ENCODE results near the gene SAMD14.
A peak's percentile ranks its signal among the peaks of the same experiment; 100 is the strongest.

Gene SAMD14

GRCh38 chr17:50120475-50121253, 9.3 kb downstream of the SAMD14 start:
- Histone ChIP-seq H3K27me3 (replicated peaks; ENCODE audit: control insufficient read depth, insufficient read depth, low read length, poor library complexity, severe bottlenecking) (no peaks in the 10 kb centered on the region), H3K4me1 (ENCODE audit: control insufficient read depth, insufficient read depth, low read length, poor library complexity, severe bottlenecking) (peaks cover 11% of the 10 kb centered on the region), H3K27ac (ENCODE audit: insufficient read depth, low read length, poor library complexity, severe bottlenecking) (no peak overlapping the region), H3K36me3 (ENCODE audit: control insufficient read depth, insufficient read depth, low read length) (no peaks in the 10 kb centered on the region), H3K9me3 (ENCODE audit: control insufficient read depth, low read length) (no peaks in the 10 kb centered on the region), H3K4me3 (ENCODE audit: insufficient read depth, low read depth, low read length, poor library complexity, severe bottlenecking) (no peak overlapping the region)
- no peak for DNase-seq

DNA sequence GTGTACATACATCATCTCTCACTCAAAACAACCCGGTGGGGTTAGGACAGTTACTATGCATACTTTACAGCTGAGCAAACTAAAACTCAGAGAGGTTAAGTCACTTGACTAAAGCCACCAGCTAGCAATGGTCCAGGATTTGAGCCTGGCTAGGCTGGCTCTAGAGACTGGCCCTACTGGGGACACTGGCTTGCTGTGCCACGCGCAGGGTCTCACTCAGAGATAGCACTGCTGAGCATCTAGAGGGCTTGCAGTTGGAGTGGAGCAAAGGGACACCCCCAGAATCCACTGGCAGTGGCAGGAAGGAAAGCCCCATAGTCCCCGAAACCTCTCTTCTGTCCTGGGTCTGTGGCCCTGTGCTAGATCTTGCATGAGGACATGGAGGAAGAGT, 11.1 kb downstream of the SAMD14 start:
- no peaks in the 10 kb centered on the region for H3K27me3 ChIP-seq (replicated peaks; ENCODE audit: control insufficient read depth, insufficient read depth, low read length, poor library complexity, severe bottlenecking)
- no peak for DNase-seq
- no peaks in the 10 kb centered on the region for H3K9me3 ChIP-seq (ENCODE audit: control insufficient read depth, low read length)
- peaks cover 11% of the 10 kb centered on the region for H3K4me1 ChIP-seq (ENCODE audit: control insufficient read depth, insufficient read depth, low read length, poor library complexity, severe bottlenecking)
- H3K4me3 ChIP-seq (ENCODE audit: insufficient read depth, low read depth, low read length, poor library complexity, severe bottlenecking): no peak overlapping the region
- H3K36me3 ChIP-seq (ENCODE audit: control insufficient read depth, insufficient read depth, low read length): no peaks in the 10 kb centered on the region
- H3K27ac ChIP-seq (ENCODE audit: insufficient read depth, low read length, poor library complexity, severe bottlenecking): no peak overlapping the region

DNA sequence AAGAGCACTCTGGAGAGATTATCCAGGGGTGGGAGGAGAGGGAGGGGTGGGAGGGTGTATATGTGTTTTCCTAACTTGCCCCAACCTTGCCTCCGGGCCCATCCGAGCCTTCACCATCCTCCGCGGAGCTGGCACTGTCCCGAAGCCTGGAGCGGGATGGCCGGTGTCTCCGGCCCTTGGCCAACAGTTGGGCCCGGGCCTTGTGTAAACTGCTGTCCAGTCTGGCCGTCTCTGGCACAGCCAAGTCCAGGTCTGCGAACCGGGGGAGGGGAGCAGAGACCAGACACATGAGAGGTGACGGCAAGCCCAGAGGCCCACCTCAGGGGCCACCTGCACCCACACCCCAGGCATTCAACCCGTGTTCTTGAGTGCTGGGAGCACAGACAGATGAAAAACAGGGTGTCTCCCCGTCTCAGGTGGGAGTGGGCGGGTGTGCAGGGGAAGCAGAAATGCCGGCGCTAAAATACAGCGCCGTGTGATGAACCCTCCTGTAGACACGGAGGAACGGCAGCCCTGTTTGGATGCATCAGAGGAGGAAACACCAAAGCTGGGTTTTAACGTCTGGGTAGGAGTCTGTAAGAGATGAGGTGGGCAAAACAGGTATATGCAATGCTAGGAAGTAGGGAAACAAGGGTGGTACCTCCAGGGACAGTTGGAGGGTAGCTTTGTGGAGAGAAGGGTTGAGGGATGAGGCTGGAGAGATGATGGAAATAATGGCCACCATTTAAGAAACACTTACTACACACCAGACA, 11.7 kb downstream of the SAMD14 start:
- H3K36me3 ChIP-seq (ENCODE audit: control insufficient read depth, insufficient read depth, low read length): no peaks in the 10 kb centered on the region
- no peak for DNase-seq
- no peaks in the 10 kb centered on the region for H3K9me3 ChIP-seq (ENCODE audit: control insufficient read depth, low read length)
- no peak overlapping the region for H3K27ac ChIP-seq (ENCODE audit: insufficient read depth, low read length, poor library complexity, severe bottlenecking)
- H3K4me3 ChIP-seq (ENCODE audit: insufficient read depth, low read depth, low read length, poor library complexity, severe bottlenecking): no peak overlapping the region
- no peaks in the 10 kb centered on the region for H3K27me3 ChIP-seq (replicated peaks; ENCODE audit: control insufficient read depth, insufficient read depth, low read length, poor library complexity, severe bottlenecking)
- peaks cover 11% of the 10 kb centered on the region for H3K4me1 ChIP-seq (ENCODE audit: control insufficient read depth, insufficient read depth, low read length, poor library complexity, severe bottlenecking)

DNA sequence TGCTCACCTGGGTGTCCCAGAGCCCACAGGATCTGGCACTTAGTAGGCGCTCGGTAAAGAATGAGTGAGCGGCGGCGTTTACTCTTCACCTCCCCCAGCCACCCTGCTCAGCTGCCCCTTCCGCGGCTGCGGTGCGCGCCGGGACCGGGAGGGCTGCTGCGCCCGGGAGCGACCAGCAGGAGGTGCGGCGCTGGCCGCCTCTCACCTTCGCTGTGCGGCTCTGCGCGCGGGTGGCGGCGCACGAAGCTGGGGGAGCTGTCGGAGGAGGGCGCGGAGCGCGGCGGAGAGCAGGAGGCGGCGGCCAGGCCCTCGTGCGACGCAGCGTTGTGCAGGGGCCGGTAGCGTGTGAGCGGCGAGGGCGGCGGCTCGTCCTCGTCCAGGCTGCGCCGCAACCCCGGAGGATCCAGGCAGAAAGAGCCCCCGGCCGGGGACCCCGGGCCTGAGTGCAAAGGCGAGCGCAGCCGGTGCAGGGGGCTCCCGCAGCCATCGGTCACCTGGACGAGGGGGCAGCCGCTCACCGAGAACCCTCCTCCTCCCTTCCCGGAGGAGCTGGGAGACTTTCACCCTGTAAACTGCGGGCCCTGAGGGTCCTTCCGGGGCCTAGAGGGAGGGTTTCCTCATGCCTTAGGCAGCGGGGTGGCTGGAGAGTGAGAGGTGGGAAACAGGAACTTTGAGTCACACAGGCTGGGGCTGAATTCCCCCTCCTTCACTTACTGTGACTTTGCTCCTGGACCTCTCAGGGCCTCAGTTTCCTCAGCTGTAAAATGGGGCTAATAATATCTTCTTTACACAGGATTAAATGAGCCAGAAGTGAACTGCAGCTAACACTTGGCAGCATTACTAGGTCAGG, 12.5 kb downstream of the SAMD14 start:
- Histone ChIP-seq H3K9me3 (ENCODE audit: control insufficient read depth, low read length) (no peaks in the 10 kb centered on the region), H3K36me3 (ENCODE audit: control insufficient read depth, insufficient read depth, low read length) (no peaks in the 10 kb centered on the region), H3K4me3 (ENCODE audit: insufficient read depth, low read depth, low read length, poor library complexity, severe bottlenecking) (peak overlapping the region; percentile 45), H3K27ac (ENCODE audit: insufficient read depth, low read length, poor library complexity, severe bottlenecking) (no peak overlapping the region), H3K4me1 (ENCODE audit: control insufficient read depth, insufficient read depth, low read length, poor library complexity, severe bottlenecking) (peaks cover 11% of the 10 kb centered on the region), H3K27me3 (replicated peaks; ENCODE audit: control insufficient read depth, insufficient read depth, low read length, poor library complexity, severe bottlenecking) (no peaks in the 10 kb centered on the region)
- peak in 2 of 3 donors; percentile 31 to 39 for DNase-seq

DNA sequence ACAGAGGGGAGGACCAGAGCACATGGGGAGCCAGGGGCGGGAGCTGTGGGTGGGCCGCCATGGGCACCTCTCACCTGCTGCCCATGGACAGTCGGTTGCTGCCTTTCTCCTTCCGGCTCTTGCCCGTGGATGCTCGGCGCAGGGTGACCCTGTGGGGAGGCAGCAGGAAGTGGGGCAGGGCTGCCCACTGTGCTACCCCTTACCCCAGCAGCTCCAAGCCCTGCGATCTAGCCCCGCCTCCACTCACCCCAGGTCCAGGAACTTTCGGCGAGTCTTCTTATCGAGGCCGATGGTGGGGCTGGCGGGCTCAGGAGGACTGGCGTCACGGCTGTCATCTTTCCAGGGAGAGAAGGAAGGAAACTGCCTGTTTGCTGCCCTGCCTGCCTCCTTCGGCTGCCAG, 14.2 kb downstream of the SAMD14 start:
- Histone ChIP-seq H3K27me3 (replicated peaks; ENCODE audit: control insufficient read depth, insufficient read depth, low read length, poor library complexity, severe bottlenecking) (no peaks in the 10 kb centered on the region), H3K9me3 (ENCODE audit: control insufficient read depth, low read length) (no peaks in the 10 kb centered on the region), H3K4me1 (ENCODE audit: control insufficient read depth, insufficient read depth, low read length, poor library complexity, severe bottlenecking) (peaks cover 11% of the 10 kb centered on the region), H3K27ac (ENCODE audit: insufficient read depth, low read length, poor library complexity, severe bottlenecking) (no peak overlapping the region), H3K4me3 (ENCODE audit: insufficient read depth, low read depth, low read length, poor library complexity, severe bottlenecking) (no peak overlapping the region), H3K36me3 (ENCODE audit: control insufficient read depth, insufficient read depth, low read length) (no peaks in the 10 kb centered on the region)
- DNase-seq: no peak

- Histone ChIP-seq H3K4me3 (ENCODE audit: insufficient read depth, low read depth, low read length, poor library complexity, severe bottlenecking) (no peak overlapping the region), H3K9me3 (ENCODE audit: control insufficient read depth, low read length) (no peaks in the 10 kb centered on the region), H3K36me3 (ENCODE audit: control insufficient read depth, insufficient read depth, low read length) (no peaks in the 10 kb centered on the region), H3K27ac (ENCODE audit: insufficient read depth, low read length, poor library complexity, severe bottlenecking) (no peak overlapping the region), H3K27me3 (replicated peaks; ENCODE audit: control insufficient read depth, insufficient read depth, low read length, poor library complexity, severe bottlenecking) (no peaks in the 10 kb centered on the region), H3K4me1 (ENCODE audit: control insufficient read depth, insufficient read depth, low read length, poor library complexity, severe bottlenecking) (peaks cover 11% of the 10 kb centered on the region)
- DNase-seq: no peak
Measured at GRCh38 chr17:50114849-50115357, 15.1 kb downstream of the SAMD14 start.

GRCh38 chr17:50114401-50114800, 15.6 kb downstream of the SAMD14 start:
- Histone ChIP-seq H3K9me3 (ENCODE audit: control insufficient read depth, low read length) (no peaks in the 10 kb centered on the region), H3K4me1 (ENCODE audit: control insufficient read depth, insufficient read depth, low read length, poor library complexity, severe bottlenecking) (peaks cover 11% of the 10 kb centered on the region), H3K36me3 (ENCODE audit: control insufficient read depth, insufficient read depth, low read length) (peaks cover 4% of the 10 kb centered on the region), H3K27me3 (replicated peaks; ENCODE audit: control insufficient read depth, insufficient read depth, low read length, poor library complexity, severe bottlenecking) (no peaks in the 10 kb centered on the region), H3K4me3 (ENCODE audit: insufficient read depth, low read depth, low read length, poor library complexity, severe bottlenecking) (no peak overlapping the region), H3K27ac (ENCODE audit: insufficient read depth, low read length, poor library complexity, severe bottlenecking) (no peak overlapping the region)
- DNase-seq: no peak

DNA sequence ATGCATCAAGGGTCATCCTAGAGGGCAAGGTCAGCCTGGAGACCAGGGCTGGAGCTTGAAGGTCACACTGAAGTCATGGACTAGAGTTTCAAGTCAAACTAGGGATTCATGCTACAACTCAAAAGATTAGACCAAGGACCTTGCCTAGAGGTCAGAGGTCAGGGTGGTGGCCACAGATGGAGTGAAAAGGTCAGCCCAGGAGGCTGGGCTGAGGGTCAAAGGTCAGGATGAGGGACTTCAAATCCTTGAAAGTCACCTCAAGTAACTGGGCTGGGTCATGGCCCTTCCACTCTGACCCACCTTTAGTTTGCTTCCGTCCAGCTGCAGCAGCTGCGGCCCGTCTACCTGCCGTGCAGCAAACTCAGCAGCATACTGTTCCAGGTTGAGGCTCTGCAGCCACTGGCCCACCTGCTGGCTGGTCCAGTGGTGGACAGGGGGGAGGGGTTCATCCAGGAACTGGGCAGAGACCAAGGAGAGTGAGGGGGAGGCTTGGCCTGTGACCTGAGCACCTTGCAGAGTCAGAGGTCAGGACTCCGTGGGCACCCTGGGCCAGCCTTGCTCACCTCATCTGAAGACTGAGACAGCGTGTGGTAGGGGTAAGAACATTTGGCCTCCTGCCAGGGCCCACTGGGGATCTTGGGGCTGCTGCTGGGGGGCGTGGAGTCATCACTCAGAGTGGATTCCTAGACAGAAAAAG, 16.2 kb downstream of the SAMD14 start:
- H3K4me3 ChIP-seq (ENCODE audit: insufficient read depth, low read depth, low read length, poor library complexity, severe bottlenecking): no peak overlapping the region
- no peaks in the 10 kb centered on the region for H3K9me3 ChIP-seq (ENCODE audit: control insufficient read depth, low read length)
- H3K27ac ChIP-seq (ENCODE audit: insufficient read depth, low read length, poor library complexity, severe bottlenecking): no peak overlapping the region
- H3K4me1 ChIP-seq (ENCODE audit: control insufficient read depth, insufficient read depth, low read length, poor library complexity, severe bottlenecking): peaks cover 11% of the 10 kb centered on the region
- no peak for DNase-seq
- peaks cover 10% of the 10 kb centered on the region for H3K36me3 ChIP-seq (ENCODE audit: control insufficient read depth, insufficient read depth, low read length)
- no peaks in the 10 kb centered on the region for H3K27me3 ChIP-seq (replicated peaks; ENCODE audit: control insufficient read depth, insufficient read depth, low read length, poor library complexity, severe bottlenecking)

- Histone ChIP-seq H3K27me3 (replicated peaks; ENCODE audit: control insufficient read depth, insufficient read depth, low read length, poor library complexity, severe bottlenecking) (no peaks in the 10 kb centered on the region), H3K36me3 (ENCODE audit: control insufficient read depth, insufficient read depth, low read length) (peaks cover 17% of the 10 kb centered on the region), H3K27ac (ENCODE audit: insufficient read depth, low read length, poor library complexity, severe bottlenecking) (no peak overlapping the region), H3K9me3 (ENCODE audit: control insufficient read depth, low read length) (no peaks in the 10 kb centered on the region), H3K4me1 (ENCODE audit: control insufficient read depth, insufficient read depth, low read length, poor library complexity, severe bottlenecking) (peaks cover 10% of the 10 kb centered on the region), H3K4me3 (ENCODE audit: insufficient read depth, low read depth, low read length, poor library complexity, severe bottlenecking) (no peak overlapping the region)
- no peak for DNase-seq
Measured at GRCh38 chr17:50112694-50113093, 17.3 kb downstream of the SAMD14 start.

All from effector memory CD4-positive, alpha-beta T cell (primary cell).